Suppressor macrophage treated with lipopolysaccharide for 4 hours (primary cell): Measurements from ENCODE around the gene MAP3K5.
A peak's percentile ranks its signal among the peaks of the same experiment; 100 is the strongest.
"Not testable (repeated sequence)": the region's sequence is repeated elsewhere in the genome, so short reads cannot be mapped to it uniquely, and the experiment has no call there.

Source experiments
- DNase-seq: peaks from one replicate; pipeline ENCODE4 v3.0.0-alpha.2; 2020

The MAP3K5 gene

GRCh38 chr6:136720045-136720770 lies 72.1 kb downstream of the MAP3K5 start:
- peak; percentile 78 for DNase-seq

- peak; percentile 75 for DNase-seq
These were observed 72.8 kb downstream of the MAP3K5 start for GRCh38 chr6:136719280-136720044.

DNA sequence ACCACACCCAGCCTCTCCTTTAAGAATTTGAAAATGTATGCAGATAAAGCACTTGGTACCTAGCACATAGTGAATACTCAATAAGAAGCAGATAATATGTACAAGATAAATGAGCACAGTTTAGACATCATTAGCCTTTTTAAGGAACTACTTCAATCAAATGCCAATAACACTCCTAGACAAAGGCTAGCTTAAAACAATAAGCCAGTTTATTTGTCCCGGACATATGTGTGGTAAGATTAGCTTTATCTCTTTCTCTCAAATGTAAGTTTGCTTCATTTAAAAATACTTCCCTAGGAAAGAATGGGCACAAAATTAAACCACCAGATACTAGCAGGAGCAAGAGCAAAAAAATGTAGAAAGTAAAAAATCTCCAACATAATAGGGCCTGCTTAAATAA lies 73.8 kb downstream of the MAP3K5 start:
- DNase-seq = no peak

DNA sequence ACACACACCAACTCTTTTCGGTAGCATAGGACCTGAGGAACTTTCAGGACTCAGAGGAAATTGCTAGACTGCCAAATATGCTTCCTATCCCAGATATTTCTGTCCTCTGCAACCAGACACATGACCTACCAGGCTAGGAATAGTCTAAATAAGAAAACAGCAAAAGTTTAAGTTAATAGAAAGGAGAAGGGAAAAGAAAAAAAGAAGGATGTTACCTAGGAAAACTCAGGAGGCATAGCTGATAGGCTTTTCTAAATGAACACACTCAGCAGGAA lies 74.6 kb downstream of the MAP3K5 start:
- no peak for DNase-seq

DNA sequence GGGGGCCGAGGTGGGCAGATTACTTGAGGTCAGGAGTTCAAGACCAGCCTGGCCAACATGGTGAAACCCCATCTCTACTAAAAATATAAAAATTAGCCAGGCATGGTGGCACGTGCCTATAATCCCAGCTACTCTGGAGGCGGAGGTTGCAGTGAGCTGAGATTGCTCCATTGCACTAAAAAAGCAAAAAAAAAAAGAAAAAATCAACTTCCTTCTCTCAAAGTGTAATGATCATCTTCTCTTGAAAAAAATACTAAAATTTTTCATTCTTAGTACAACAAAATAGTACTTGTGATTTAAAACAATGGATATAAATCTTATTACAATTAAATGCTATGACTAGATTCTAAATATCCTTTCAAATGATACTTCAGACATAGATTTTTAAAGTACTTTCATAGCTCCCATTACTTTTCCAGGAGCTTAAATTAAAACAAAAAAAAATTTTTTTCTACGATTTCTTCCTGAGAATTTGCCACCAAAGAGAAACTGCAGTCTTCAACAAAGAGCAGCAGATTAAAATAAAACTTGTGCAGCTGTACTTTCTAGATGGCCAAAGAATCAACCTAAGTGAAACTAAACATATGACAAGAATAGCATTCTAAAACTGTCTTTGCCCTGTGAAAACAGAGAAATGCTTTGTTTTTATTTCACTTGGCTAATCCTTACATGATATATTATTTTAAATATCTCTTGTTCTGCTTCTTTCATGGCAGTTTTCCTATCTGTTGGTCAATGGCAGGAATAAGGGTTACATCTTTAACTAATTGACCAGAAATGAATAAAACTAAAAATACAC lies 75.2 kb downstream of the MAP3K5 start:
- peak; percentile 22 for DNase-seq

- not testable (repeated sequence) for DNase-seq
These were observed 79.6 kb downstream of the MAP3K5 start for GRCh38 chr6:136712642-136713041.

- no peak for DNase-seq
These were observed 80.6 kb downstream of the MAP3K5 start for GRCh38 chr6:136711644-136712043.

DNA sequence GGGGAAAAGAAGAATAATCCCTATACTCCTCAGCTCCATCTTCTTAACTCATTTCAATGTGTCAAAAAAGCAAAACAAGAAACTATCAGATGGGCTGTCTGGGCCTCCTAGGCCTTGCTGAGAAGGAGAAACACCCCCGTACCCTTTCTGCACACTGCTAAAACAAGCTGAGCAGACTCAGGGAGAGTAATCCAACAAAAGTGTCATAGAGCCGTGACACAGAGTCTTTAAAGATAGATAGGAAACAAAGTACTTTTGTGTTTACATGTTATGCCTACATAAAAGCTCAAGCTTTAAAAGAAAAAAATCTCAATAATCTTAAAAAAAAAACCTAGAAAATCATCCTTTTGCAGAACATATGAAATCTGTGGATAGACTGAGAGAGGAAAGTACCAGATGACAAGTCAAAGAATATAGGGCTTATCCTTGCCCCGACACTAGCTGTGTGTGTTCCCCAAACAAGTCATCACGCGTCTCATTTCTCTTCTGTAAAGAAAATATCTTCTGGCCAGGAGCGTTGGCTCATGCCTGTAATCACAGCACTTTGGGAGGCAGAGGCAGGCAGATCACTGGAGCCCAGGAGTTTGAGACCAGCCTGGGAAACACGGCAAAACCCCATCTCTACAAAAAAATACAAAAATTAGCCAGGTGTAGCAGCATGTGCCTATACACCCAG lies 81.3 kb downstream of the MAP3K5 start:
- DNase-seq = no peak

DNA sequence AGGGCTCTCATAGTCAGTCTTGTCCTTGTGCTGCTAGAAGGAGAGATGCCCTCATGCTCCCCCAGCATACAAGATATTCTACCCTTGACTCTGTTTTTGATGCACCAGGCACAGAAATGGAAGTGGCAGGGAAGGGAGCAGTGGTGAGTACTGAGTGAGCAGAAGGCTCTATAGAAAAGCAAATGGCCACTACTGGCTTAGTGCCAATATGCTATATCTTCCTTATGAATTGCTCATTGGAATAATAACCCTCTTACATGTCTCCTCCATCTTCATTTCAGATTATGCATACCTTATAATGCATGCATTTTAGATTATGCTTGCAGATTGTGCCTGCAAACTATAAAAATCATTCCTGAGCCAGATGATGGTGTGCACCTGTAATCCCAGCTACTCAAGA lies 82.8 kb downstream of the MAP3K5 start:
- DNase-seq = no peak

DNA sequence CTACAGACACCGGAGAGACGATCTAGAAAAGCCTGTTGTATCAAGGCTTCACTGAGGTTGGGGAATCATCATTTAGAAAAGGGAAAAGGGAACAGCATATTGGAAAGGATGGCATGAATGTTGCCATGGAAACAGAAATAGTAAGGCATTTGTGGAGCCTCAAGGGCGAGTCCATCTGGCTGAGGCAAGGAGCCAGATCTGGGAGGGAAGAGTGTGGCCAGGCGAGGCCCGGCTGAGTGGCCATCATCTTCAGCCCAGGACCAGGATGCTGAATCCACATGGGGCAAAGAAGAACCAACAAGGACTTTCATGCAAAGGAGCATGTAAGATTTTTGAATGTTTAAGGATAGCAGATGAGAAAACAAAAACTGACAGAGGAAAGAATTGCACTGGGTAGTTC lies 85.8 kb downstream of the MAP3K5 start:
- no peak for DNase-seq

DNA sequence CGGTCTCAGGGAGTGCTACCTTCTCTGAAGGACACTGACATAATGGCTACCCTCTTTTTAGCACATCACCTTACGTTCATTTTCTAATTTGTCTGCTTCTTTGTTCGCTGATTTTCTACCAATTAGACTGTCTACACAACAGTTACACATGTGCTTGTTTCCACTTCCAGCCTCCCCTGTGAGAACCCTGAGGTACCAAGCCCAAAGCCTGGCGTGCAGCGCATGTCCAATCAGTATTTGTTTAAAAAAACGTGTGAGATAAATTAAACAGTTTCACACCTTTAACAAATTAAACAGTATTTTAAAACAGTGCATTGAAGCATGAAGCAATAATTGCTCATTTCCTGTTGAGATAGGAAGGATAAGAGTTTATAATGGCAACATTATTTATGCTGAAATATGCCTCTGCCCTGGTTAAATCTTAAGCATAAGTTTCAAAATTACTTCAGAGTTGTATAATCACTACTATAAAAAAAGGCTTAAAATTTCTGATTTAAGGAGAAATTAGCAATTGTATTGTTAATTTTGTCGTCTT lies 88.9 kb downstream of the MAP3K5 start:
- no peak for DNase-seq

DNA sequence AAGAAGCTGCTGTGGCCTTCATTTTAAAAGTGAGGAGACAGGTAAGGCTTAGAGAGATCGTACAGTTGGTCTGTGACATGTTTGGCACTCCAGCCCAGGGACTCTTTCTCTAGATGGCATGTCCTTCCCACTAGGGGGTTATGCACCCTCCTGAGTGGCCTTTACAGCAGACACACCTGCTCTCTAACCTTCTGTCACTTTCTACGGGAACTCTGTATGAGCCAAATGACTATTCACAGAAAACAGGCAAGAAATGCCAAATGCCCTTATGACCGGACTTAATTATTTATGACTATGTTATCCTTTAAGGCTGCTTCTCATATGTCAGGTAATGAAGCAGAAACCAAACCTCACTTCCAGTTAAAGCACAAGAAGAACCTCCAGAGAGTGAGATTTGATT lies 91.2 kb downstream of the MAP3K5 start:
- DNase-seq = no peak

DNA sequence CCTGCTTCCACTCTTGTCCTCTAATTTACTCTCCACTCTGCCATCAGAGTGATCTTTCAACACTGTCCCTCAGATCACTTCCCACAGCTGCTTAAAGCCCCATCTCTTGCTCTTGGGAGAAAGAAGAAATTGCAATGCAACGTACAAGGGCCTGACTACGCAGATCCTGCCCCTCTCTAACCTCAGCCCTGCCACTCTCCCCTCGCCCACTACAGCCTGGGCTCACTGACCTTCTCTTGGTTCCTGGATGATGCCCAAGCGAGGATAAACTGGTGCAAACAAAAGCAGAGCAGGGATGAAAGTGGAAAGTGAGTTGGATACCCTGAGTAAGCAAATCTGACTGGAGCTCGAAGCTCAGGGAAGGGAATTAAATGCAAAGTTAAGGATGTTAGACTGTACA lies 92.9 kb downstream of the MAP3K5 start:
- DNase-seq = no peak

GRCh38 chr6:136696783-136697364 lies 95.4 kb downstream of the MAP3K5 start:
- DNase-seq = no peak

DNA sequence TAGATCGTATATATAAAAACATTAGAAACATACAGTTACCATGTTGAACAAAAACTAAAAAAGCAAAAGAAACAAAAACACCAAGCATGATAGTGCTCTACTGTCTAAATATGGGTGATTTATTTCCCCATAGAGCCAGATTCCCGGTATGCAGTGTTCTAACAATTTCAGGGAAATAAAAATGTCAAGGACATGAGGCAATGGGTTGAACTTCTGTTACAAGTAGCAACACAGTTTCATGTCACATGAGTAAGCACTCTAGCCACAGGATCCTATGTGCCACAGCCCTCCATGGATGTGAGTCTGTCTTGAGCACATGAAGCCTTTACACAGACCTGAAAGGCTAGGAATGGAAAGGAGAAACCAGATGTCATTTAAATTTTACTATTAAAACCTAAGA lies 96.0 kb downstream of the MAP3K5 start:
- DNase-seq = peak; percentile 82

- no peak for DNase-seq
These were observed 96.9 kb downstream of the MAP3K5 start for GRCh38 chr6:136695412-136695811.

- no peak for DNase-seq
These were observed 99.2 kb downstream of the MAP3K5 start for GRCh38 chr6:136693090-136693489.

DNA sequence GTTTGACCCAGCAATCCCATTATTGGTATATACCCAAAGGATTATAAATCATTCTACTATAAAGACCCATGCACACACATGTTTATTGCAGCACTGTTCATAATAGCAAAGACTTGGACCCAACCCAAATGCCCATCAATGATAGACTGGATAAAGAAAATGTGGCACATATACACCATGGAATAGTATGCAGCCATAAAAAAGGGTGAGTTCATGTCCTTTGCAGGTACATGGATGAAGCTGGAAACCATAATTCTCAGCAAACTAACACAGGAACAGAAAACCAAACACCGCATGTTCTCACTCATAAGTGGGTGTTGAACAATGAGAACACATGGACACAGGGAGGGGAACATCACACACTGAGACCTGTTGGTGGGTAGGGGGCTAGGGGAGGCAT lies 104.4 kb downstream of the MAP3K5 start:
- DNase-seq = not testable (repeated sequence)

DNA sequence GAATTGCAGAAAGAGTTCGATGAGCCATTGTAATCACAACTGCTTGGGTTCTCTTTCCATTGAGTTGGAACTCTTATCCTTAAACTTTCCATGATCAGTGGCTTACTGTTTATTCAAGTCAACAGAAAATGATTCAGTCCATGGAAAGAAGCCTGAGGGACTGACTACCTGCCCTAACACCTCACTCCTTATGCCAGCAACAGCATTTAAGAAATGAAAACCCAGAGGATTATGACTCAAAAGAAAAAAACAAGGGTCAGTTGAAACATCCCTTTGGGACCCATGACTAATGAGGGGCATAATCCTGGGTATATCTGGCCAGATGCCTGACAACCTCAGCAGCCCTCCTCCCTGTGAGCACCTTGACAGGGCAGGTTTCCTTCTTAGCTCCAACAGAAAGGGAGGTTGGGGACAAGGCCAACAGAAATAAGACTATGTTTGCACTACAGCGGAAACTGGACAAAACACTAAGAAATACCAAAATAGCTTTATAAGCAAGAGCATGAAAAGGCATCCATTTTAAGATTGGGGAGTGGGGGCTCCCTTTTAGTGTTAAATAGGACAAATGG lies 106.7 kb downstream of the MAP3K5 start:
- DNase-seq = no peak

DNA sequence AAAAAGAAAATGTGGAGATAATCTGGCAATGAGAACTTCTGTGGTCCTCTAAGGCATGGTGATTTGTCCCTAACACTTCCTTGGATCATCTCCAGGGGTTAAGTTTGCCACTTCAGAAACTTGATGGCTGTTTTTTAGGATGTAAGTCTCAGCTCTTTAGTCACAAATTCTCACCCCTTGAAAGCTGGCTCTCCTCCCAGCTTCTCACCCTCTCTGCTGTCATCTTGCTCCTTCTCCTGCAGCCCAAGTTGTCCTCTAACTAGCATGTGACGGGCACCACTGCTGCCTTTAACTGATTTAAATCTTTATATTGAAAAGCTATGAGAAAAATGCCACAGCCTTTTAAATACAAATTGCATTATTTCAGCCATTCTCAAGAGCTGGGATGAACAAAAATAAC lies 107.8 kb downstream of the MAP3K5 start:
- no peak for DNase-seq

DNA sequence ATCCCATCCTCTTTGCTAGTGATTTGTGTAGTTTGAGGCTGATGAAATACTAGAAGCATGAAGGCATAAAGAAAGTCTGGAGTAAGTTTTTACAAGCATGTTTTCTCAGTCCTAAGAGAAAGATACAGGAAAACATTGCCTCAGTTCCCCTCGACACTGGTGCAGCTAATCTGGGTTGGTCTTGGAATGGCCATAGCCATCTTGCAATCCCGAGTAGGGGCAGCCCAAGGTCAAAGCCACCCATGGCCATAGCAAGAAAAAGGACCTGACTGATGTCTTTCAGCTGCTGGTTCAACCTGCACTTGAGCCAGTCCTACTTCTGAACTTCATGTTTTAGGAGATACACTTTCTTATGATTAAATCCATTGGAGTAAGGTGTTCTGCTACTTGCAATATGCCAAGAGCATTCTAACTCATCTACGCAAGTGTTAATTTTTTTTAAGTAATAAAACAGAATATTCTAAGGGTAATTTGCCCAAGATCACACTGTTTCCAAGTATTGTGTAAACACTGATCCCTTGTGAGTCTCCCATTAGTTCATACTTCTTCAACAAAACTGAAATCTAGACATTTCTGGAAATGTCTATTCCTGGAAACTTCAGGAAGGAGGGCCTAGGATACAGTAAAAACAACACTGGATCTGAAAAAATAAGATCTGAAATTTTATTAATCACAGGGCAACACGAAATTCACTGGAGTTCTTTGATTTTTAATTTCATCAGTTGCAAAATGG lies 108.9 kb downstream of the MAP3K5 start:
- DNase-seq = no peak

DNA sequence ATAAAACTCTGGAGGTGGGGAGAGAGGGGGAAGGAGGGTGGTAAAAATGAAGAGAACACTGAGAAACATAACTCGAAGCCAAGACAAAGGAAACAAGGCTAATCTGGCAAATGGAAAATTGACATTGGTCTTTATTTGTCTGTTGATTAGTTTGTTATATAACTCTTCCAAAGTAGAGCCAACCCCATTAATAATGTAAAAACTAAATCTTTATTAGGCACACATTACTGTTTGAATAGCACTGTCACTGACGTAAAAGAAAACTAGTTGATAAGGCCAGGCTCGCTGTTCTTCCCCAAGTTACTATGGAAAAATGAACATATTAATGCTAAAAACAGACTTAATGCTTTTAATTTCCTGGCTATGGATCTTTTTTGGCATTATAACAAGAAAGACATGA lies 110.0 kb downstream of the MAP3K5 start:
- no peak for DNase-seq
